ENCODE measurements around the gene ZSWIM7. TPM values are rescaled to one million over a fixed set of nuclear protein-coding genes. Genes with fewer than 3 reads are reported as not detected.

Gene ZSWIM7
- total and polyA plus RNA-seq, 11 donors: 15.3 to 47.3 (median 32.6) TPM

DNA sequence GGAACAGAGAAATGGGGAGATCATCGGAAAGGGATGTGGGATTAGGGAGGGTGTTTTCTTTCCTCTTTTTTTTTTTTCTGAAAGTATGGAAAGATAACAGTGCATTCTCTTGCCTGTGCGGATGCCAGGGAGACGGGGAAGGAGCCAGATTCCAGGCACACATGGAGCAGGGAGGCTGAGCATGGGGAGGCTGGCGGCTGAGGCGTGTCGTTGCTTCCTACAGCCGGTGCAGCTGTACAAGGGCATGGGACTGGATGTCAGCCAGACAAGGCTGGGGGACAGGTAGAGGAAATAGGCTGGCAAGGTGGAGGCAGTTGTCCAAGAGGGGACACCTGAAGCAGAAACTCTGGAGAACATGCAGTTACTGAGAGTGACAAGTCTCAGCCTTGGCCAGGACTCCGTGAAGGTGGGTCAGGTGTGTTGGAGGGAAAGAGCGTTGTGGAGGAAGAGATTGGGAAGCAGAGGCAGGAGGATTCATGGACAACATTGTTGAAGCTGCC is 71.2 kb downstream of the ZSWIM7 start:
- H3K9me3 ChIP-seq: no peaks in the 10 kb centered on the region
- no peaks in the 10 kb centered on the region for H3K36me3 ChIP-seq
- H3K27me3 ChIP-seq: no peaks in the 10 kb centered on the region
- H3K4me1 ChIP-seq: peaks cover 0 to 15% (median 0%) of the 10 kb centered on the region in 12 donors
- peak overlapping the region in 1 of 12 donors; percentile 15 for H3K27ac ChIP-seq
- no peak for TF ChIP-seq POLR2A (IDR thresholded peaks at IDR 0.05)
- TF ChIP-seq, protein P1, sequence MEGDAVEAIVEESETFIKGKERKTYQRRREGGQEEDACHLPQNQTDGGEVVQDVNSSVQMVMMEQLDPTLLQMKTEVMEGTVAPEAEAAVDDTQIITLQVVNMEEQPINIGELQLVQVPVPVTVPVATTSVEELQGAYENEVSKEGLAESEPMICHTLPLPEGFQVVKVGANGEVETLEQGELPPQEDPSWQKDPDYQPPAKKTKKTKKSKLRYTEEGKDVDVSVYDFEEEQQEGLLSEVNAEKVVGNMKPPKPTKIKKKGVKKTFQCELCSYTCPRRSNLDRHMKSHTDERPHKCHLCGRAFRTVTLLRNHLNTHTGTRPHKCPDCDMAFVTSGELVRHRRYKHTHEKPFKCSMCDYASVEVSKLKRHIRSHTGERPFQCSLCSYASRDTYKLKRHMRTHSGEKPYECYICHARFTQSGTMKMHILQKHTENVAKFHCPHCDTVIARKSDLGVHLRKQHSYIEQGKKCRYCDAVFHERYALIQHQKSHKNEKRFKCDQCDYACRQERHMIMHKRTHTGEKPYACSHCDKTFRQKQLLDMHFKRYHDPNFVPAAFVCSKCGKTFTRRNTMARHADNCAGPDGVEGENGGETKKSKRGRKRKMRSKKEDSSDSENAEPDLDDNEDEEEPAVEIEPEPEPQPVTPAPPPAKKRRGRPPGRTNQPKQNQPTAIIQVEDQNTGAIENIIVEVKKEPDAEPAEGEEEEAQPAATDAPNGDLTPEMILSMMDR (IDR thresholded peaks at IDR 0.05): no peak
- ATAC-seq (no peak), DNase-seq (no peak)
- intact Hi-C loops (cut with DNase I): no loop called here
- no peak overlapping the region for H3K4me3 ChIP-seq
- WGBS, 4 donors: 42 to 51% (median 50%) methylated on average over 9 of the region's 9 CpGs

Other genes starting within 250 kb of the ZSWIM7 start
- 1 to 10 TPM in 4 of 9 donors, under 1 TPM in 5; 0.65 to 3.1 (median 0.95) TPM for gene ADORA2B, start 54.6 kb downstream of the ZSWIM7 start, total RNA-seq
- under 1 TPM; 0.61 to 0.68 TPM for gene ADORA2B, start 54.6 kb downstream of the ZSWIM7 start, polyA plus RNA-seq
- 10 to 100 TPM; 23.3 to 47.0 (median 29.0) TPM for gene TTC19, start 120 bp upstream of the ZSWIM7 start, total RNA-seq
- 10 to 100 TPM; 10.3 to 28.6 TPM for gene TTC19, start 120 bp upstream of the ZSWIM7 start, polyA plus RNA-seq
- 10 to 100 TPM; 58.8 to 92.2 (median 75.3) TPM for gene NCOR1, start 215.8 kb upstream of the ZSWIM7 start, total RNA-seq
- 10 to 100 TPM; 35.2 to 43.9 TPM for gene NCOR1, start 215.8 kb upstream of the ZSWIM7 start, polyA plus RNA-seq
- gene PIGL, start 217.5 kb upstream of the ZSWIM7 start, total RNA-seq: 10 to 100 TPM in 5 of 9 donors, 1 to 10 TPM in 4; 4.5 to 20.2 (median 10.2) TPM
- gene PIGL, start 217.5 kb upstream of the ZSWIM7 start, polyA plus RNA-seq: 10 to 100 TPM in 1 of 2 donors, 1 to 10 TPM in 1; 7.6 to 13.3 TPM

Data from heart left ventricle (tissue), 16 donors.